SK-N-MC (cell line): Measurements from ENCODE around the gene KLK1.

ENCODE experiments used
- EZH2 ChIP-seq: fragments of 200-600 bp; sonication (generic); IDR thresholded peaks from one replicate; pipeline ENCODE4 v1.6.1; 2017; ENCODE audit warnings: antibody characterized with exemption
- FOXP2 ChIP-seq: optimal IDR thresholded peaks from 2 replicates; pipeline ENCODE3; 2011; ENCODE audit warnings: mild to moderate bottlenecking, moderate library complexity; ENCODE audit not compliant: insufficient read depth; ENCODE audit errors: extremely low read length, control extremely low read depth
- POLR2AphosphoS5 ChIP-seq: IDR thresholded peaks from 2 replicates; pipeline ENCODE4 v1.6.1; 2012; ENCODE audit warnings: mild to moderate bottlenecking, low read depth, low read length, borderline replicate concordance

GRCh38 chr19:50826492-50827240 lies 3.1 kb upstream of the KLK1 start:
- TF ChIP-seq POLR2AphosphoS5: no peak
- no peak for TF ChIP-seq EZH2
- TF ChIP-seq FOXP2: no peak
